ENCODE data around the gene MACROH2A1.

GRCh38 chr5:135395866-135396265 lies 3.2 kb downstream of the MACROH2A1 start:
- TF ChIP-seq POLR2A (IDR thresholded peaks at IDR 0.05; ENCODE audit: low read length) (no peak), GATA1 (IDR thresholded peaks at IDR 0.05; ENCODE audit: low read depth, low read length) (no peak)
